GM18873 (cell line): ENCODE measurements around the gene PRKCZ.
A peak's percentile ranks its signal among the peaks of the same experiment; 100 is the strongest.

ENCODE experiments used
- ATAC-seq: cut with Tn5 transposase; IDR thresholded peaks from one replicate; pipeline ENCODE4 v1.9.1; 2021; ENCODE audit warnings: mild to moderate bottlenecking, moderate library complexity, moderate number of reproducible peaks; ENCODE audit not compliant: unreplicated experiment, low FRiP score

Gene PRKCZ

DNA sequence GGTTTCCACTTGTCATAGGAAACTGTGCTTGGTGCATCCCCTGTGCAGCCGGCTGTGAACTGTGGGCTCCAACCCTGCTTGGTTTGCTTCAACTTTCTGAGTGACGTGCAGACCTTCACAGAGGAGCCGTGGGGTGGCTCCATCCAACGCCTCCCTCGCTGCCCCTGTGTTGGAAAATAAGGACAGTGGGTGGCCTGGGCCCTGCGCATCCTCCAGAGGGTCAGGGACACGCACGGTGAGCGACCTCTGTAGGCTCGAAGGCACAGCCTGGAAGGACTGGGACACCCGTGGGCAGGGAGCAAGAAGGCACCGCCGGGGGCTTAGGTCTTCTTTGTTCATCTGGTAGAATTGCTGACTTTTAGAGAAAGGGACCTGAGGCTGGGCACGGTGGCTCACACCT is 150.9 kb downstream of the PRKCZ start:
- ATAC-seq, result no peak

DNA sequence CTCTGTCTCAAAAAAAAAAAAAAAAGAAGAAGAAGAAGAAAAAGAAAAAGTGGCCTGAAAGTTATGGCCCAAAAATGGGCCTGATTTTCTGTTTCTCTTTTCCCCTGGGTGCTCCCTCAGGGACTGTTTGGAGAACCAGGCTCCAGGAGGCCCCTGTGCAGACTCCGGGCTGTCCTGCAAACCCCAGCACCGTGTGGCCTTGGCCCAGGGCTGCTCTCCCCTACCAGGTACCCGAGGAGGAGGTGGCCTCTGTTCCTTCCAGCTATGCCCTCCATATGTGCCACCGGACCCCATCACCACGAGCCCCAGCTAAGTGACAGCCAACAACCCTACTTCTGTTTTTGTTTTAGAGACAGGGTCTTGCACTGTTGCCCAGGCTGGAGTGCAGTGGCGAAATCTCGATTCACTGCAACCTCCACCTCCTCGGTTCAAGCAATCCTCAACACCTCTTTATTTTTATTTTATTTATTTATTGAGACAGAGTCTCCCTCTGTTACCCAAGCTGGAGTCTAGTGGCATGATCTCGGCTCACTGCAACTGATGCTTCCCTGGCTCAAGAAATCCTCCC is 151.9 kb downstream of the PRKCZ start:
- ATAC-seq, result no peak

DNA sequence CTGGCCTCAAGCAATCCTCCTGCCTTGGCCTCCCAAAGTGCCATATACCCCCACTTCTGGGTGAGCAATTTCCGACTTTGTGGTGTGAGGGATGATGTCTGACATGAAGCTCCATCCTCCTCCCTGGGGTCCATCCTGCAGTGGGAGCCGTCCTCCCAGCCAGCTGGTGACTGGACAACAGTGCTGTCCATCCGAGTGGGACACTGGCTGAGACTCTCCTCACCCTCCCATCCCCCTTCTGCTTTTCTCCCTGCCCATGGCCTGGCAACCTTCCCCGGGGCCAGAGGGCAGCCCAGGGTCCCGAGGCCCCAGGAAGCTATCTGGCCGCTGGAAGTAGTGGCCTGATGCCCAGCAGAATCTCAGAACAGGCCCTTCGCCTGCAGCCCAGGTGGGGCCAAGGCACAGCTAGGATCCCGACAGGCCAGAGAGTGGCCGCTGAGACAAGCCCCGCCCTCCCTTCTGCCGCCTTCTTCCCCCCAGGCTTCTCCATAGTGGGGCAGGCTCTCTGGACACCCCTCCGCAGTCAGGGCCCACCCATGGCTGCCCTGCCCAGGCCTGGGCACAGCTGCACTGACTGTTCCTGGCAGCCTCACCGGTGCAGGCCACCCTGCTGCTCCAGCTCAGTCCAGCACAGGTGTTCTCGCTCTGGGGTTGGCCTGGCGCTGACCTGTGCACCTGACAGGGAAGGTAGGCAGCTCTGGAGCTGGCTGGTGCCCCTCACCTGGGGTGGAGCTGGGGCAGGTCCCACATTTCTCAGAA is 152.8 kb downstream of the PRKCZ start:
- no peak for ATAC-seq

DNA sequence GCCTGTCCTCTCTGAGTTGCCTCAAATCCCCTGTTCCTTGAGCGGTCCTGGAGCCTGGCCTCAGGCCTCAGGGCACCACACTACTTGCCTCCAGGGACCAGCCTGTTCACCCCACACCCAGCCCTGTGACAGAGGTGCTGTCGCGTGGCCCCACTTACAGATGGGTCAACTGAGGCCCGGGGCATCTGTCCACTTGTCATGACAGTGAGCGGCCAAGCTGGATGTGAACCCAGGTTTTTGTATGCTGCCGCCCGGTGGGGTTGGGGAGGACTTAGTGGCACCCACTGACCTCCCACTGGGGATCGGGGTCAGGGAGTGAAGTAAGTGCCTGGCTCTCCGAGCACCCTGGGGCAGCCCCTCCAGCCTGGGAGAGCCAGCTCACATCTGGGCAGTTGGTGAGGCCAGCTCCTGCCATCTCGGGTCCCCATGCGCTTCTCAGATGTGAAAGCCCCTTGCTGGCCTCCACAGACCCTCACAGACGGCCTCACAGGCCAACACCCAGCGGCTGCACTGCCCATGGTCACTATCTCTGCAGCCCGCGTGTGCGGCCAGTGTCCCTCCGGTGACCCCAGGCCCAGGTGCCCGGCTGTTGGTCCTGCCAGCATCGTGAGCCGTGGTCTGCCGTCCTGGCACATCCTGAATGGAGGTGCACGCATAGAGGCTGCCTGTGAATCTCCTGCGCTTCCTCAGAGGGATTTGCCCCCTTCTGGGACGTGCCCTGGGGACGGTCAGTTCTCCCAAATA is 153.6 kb downstream of the PRKCZ start:
- ATAC-seq, result no peak

DNA sequence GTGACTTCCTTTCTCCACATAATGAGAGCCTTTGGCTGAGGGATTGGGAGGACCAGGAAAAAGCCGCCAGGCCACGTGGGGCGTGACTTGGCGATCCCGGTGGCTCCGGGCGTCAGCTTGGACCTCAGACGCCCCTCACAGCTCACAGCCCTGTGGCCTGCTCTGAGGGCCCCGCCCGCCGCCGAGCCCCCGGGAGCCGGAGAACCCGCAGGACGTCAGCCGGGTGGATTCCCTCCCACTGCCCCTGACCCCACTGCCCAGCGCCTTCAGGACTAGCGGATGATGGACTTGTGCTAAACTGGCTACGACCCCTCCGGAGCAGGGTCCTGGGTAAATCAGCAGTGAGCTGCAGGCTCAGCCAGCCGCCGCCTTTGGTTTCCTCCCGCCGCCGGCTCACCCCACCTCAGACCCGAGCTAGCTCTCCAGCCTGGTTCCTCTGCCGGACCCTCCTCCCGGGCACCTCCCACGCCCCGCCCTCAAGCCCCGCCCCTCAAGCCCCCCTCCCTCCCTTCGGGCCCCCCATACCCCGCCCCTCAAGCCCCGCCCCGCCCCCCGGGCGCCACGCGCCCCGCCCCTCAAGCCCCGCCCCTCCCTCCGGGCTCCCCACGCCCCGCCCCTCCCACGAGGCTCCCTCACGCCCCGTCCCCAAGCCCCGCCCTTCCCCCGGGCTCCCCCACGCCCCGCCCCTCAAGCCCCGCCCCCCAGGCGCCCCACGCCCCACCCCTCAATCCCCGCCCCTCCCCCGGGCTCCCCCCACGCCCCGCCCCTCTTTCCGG is 154.4 kb downstream of the PRKCZ start:
- ATAC-seq, result peak; percentile 34

DNA sequence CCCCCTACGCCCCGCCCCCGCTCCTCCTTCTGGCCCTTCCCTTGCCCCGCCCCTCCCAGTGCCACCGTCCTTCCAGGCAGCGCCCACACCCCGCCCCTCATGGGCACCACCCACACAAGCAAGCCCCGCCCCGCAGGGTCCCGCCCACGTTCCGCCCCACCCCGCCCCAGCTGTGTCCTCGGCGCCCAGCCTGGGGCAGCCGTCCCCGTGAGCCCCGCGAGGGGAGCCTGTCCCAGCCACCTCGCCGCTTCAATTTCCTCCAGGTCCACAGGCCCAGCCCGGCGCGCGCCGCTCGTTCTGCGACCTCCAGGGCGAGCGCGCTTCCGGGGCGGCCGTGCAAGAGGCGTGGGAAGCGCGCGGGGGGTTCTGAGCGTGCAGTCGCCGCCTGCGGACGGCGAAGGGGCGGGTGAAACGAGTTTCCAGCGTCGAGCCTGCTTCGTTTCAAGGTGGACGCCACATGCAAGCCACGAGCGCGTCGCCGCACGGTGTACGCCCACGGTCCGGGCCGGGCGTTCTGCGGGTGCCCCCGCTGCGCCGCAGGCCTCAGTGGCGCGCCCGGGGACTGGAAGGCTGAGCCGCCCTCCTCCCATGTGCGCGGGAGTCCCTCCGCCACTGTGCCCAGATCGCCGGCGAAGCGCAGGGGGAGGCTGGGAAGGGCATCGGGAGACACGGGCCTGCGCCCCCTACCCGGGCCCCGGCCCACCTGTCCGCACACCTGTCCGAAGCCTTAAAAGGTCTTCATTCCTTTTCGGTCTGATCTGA is 155.2 kb downstream of the PRKCZ start:
- ATAC-seq, result no peak

DNA sequence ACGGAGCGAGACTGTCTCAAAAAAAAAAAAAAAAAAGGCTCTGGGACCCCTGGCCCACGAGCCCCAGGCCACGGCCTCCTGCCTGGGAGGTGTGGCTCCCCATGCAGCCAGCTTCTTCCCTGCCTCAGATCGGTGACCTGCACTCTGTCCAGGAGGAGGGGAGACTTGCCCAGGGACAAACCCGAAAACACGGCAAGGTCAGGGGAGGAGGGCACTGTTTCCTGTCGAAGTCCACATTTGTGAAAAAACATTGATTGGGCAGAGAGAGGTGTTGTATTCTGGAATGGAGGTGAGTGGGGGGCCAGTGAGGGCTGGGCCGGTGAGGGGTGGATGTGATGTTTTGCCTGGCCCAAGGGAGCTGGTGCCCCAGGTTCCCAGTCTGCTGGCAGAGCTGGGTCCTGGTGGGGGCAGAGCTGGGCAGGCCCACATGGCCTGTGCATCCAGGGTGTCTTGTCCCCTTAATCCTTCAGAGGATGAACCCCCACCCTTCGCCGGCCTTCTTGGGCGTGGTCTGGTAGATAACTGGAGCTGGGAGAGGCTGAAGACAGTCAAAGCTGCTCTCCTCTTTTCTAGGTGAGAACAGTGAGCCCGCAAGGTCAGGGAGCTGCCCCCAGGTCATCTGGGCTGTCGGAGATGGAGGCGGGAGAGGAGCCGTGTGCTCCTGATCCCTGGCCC is 156.7 kb downstream of the PRKCZ start:
- ATAC-seq, result no peak

DNA sequence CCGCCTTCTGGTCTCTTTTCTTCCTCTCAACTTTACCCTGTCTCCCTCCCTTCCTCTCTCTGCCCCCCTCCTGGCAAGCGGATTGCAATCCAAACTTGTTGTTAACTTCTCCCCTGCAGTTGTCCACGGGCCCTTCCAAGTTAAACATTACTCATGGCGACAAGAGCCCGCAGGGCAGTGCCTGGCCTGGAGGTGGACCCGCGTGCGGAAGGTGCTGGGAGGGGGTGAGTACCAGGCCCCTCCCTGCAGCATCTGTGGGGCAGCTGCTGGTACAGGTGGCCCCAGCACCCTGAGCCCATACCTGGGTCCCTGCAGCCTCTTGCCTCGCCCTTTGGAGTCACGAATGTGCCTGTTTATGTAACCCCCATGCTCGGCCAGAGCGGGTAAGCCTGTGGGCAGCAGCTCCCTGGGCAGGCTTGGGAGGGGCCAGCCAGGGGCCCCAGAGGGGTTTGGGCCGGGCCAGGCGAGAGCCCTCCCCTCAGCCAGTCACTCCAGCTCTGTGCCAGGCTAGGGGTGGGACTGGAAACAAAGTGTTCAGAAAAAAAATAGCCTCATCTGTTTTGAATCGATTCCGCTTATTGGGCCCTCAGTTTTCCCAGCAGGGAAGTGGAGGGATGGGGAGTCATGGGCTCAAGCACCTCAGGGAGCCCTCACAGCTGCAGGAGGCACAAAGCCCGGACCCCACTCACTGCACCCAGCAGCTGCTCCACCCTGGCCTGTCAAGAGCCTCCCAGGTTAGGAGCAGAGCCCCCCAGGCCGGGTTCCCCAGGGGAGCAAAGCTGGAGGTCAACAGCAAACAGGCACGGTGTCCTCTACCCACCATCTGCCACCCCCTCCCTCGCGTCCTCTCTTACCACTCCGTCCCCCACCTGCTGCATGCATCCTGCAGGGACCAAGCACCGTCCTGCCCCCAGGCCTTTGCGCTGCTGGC is 158.4 kb downstream of the PRKCZ start:
- ATAC-seq, result no peak

DNA sequence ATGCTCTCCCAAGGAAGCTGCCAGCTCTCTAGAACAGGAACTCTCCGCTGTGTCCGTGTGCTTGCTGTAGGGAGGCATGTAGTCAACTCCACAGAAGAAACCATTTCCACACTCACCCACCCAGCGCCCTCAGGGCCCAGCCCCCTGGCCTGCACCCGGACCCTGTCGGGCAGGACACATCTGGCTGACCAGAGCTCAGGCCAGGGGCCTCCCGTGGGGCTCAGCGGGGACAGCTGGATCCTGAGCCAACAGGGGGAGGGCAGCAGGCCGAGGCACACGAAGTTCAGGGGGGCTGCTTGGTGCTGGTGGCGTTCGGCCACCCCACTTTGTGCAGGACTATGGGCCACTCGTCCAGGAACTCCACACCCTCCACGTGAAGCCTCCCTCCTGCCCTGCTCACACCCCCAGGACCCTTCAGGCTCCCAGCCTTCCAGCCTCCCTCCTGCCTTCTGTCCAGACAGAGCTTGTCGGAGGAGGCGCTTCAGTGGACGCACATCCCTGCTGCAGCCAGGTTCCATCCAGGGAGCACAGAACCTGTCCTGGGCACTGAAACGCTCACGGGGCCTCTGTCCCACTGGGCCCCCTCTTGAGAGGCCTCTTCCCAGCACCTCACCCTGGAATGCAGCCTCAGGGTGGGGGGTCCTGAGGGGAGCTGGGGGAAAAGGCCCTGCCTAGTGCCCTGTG is 159.3 kb downstream of the PRKCZ start:
- no peak for ATAC-seq

DNA sequence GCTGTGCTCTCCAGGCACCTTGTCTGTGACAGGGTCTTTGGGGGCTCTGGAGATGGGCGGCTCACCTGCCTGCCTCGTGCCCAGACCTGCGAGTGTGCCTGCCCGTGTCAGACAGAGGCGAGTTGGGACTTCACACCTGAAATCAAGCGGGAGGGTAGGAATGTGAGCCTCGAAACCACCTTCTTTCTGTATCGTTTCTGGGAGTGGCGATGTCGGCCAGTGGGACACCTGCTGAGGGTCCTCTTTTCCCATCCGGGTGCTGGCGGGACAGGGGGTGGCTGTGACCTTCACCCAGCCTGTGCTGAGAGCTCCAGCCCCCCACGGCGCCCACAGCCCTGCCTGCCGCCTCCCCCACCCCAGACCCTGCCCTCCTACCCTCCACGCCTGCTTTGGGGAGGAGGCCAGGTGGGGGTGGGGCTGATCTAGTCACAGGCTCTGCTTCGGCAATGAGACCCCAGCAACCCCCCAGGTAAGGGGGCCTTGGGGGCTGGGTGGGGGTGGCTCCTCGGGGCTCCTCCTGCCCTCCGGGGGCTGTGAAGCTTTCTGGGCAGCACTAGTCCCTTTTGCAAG is 160.0 kb downstream of the PRKCZ start:
- ATAC-seq, result no peak

DNA sequence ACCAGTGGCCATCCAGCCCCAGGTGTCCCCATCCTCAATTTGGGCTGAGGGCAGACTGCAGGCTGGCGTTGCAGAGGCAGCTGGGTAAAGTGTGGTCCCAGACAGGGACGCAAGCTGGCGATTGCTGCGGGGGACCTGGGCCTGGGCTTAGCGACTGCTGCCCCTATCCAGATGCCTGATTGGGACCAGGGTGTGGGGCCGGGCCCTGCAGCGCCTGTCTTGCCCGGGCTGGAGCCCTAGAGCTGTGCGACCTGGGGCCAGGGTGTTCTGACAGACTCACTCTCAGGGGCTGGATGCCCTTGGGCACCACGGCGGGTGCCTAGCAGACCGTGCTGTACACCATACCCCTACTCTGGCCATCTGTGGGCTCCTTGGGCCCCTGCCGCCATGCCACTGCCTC is 160.6 kb downstream of the PRKCZ start:
- no peak for ATAC-seq

DNA sequence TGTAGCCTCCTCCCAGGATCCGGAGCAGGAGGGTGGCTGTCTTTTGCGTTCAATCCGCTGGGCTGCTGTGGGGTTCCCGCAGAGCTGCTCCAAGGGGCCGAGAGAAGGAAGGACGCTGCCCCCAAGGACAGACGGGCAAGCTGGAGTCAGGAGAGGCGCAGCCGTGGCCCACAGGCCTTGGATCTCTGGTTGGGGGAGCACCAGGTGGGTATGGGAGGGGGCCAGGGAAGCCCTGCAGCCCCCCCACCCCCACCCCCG is 162.0 kb downstream of the PRKCZ start:
- no peak for ATAC-seq

DNA sequence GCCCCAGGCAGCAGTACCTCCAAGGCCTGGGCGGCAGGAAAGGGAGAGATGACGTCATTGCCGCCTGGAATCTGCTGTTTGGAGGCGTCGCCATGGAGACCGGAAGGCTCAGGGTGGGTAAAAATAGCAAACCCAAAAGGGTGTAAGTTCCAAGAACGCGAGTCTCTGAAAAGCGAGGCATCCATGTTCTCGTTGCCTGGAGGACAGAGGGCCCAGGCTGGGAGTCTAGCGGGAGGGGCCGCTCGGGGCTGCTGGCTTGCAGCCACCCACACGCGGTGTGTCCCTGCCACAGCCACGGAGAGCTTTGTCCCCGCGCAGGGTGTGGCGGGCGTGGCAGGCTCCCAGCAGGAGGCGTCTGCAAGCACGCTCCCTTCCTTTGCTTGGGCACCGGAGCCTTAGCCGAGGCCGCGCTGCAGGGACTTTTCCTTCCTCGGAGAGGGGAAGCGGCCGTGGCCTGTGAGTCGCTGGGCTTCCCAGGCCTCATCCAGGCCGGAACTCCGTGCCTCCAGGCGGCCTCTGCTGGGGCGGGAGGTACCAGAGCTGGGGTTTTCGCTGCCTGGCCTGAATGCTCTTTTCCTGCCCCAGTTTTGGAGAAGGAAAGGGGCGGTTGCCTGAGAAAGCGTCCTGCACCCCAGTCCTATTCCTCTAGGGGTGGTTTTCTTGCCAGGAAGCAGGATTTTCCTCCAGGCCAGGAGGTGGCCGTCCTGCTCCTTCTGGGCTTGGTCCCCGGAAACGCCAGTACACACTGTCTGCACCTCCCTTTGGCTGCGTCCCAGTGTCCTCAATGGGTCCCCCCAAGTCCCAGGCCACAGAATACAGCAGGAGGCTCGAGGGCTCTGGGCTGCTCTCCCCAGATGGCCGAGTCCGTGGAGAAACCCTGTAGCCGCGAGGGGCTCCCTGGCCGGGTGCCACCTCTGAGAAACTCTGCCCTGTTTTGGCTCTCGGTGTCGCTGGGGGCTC is 162.6 kb downstream of the PRKCZ start:
- ATAC-seq, result no peak

DNA sequence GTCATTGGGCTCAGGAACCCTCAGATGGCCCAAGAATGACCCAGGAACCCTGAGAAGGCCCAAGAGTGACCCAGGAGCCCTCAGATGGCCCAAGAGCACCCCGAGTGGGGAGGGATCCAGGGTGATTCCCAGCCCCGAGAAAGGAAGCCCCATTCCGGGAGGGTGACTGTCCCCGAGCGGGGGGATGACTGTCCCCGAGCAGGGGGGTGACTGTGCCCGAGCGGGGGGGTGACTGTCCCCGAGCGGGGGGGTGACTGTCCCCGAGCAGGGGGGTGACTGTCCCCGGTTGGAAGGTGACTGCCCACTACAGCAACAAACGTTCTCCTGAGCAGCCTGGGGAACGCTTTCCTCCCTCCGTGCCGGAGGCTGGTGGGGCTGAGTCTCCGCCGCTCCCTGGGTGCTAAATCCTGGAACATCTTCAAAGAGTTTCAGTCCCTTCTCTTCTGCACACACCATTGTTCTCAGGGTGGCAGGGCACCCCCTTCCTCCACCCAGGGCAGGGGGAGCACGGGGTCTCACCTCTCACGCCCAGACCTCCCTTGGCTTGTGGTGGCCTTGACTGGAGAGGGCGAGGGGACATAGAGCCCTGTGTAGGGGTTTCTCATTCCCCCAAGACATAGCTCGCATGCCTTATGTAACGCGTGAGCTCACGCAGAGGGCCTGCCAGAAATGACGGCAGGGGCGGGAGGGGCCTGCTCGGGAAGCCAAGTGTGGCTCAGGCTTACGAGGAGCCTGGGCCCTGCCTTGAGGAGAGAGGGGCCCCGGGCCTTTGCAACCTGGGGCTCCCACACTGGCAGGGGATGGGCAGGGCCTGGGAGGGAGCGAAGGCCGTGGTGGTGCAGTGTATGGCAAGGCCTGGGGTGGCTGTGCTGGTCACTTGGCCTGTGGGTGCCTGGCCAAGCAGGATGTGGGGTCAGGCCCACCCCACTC is 163.6 kb downstream of the PRKCZ start:
- no peak for ATAC-seq

DNA sequence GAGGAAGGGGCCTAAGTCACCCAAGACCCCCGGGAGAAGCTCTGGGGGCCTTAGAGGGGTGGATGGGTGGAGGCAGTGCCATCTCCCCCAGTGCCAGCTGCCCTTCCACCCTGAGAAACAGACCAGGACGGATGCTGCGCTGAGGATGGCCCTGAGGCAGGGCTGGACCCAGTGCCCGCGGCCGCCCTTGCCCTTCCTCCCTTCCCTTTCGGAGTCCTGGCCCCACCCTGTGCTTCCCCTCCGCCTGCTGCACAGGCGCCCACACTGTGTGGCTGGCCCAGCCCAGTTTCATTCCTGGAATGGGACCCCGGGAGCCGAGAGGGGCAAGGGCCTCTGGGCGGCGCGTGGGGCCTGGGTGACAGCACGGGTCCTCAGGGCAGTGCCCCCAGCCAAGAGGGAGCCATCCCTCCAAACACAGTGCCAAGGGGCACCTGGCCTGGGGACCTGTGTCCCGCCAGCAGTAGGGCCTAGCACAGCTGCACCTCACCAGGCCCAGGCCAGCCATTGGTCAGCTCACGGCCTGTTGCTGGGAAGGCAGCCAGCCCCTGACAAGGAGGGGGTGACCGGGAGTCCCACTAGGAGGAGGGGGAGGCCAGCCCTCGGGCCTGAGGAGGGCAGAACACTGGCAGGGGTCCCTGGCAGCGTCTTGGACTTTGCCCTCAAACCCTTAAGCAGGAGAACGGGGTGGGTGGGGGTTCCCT is 164.5 kb downstream of the PRKCZ start:
- no peak for ATAC-seq
